Measurements from ENCODE around the gene HPS4. TPM values are rescaled to one million over a fixed set of nuclear protein-coding genes. Genes with fewer than 3 reads are reported as not detected.
"Not testable (repeated sequence)": the region's sequence is repeated elsewhere in the genome, so short reads cannot be mapped to it uniquely, and the experiment has no call there.

HPS4 gene
- 28.3 and 29.5 TPM in 2 replicates for total RNA-seq

GRCh38 chr22:26483439-26484359, at the start of gene HPS4, which contains the start of gene SRRD:
TSS of gene HPS4 (minus strand) at chr22:26483783. CDS start at chr22:26481762, 2,021 bp downstream.
TSS of gene SRRD (plus strand) at chr22:26483877. CDS start at chr22:26483891, 14 bp downstream.
- FAIRE-seq (no peak), DNase-seq (ENCODE audit: low read depth) (peak; percentile 67)
- H3K36me3 ChIP-seq (ENCODE audit: control insufficient read depth, insufficient read depth, low read length) = peaks cover 7% of the 10 kb centered on the region

GRCh38 chr22:26529345-26529744, 45.8 kb upstream of the HPS4 start:
- Histone ChIP-seq H3K27me3 (ENCODE audit: control insufficient read depth, insufficient read depth, low read length) (no peaks in the 10 kb centered on the region), H3K36me3 (ENCODE audit: control insufficient read depth, insufficient read depth, low read length) (peaks cover 11% of the 10 kb centered on the region), H3K4me3 (ENCODE audit: low read depth, low read length) (no peak overlapping the region)
- FAIRE-seq = peak; percentile 93
- TF ChIP-seq CTCF (IDR thresholded peaks at IDR 0.05; ENCODE audit: insufficient read depth, low read length, severe bottlenecking) = no peak
- peak; percentile 79 for DNase-seq (ENCODE audit: low read depth)

More at GRCh38 chr22:26483439-26484359, at the start of gene HPS4, which contains the start of gene SRRD:
- Histone ChIP-seq H3K27me3 (ENCODE audit: control insufficient read depth, insufficient read depth, low read length) (no peaks in the 10 kb centered on the region), H3K4me3 (ENCODE audit: low read depth, low read length) (peak within 1 kb of the TSS; percentile 85)
- no peak for TF ChIP-seq CTCF (IDR thresholded peaks at IDR 0.05; ENCODE audit: insufficient read depth, low read length, severe bottlenecking)

- not testable (repeated sequence) for DNase-seq (ENCODE audit: low read depth); H3K4me3 ChIP-seq (ENCODE audit: low read depth, low read length); FAIRE-seq; H3K27me3 ChIP-seq (ENCODE audit: control insufficient read depth, insufficient read depth, low read length)
- H3K36me3 ChIP-seq (ENCODE audit: control insufficient read depth, insufficient read depth, low read length) = peaks cover 11% of the 10 kb centered on the region
Observed at GRCh38 chr22:26528518-26528917, 44.9 kb upstream of the HPS4 start.

GRCh38 chr22:26527574-26528465, 44.2 kb upstream of the HPS4 start:
- no peak for TF ChIP-seq CTCF (IDR thresholded peaks at IDR 0.05; ENCODE audit: insufficient read depth, low read length, severe bottlenecking)
- no peaks in the 10 kb centered on the region for H3K27me3 ChIP-seq (ENCODE audit: control insufficient read depth, insufficient read depth, low read length)
- FAIRE-seq = no peak
- H3K4me3 ChIP-seq (ENCODE audit: low read depth, low read length) = no peak overlapping the region
- DNase-seq (ENCODE audit: low read depth) = no peak
- peaks cover 11% of the 10 kb centered on the region for H3K36me3 ChIP-seq (ENCODE audit: control insufficient read depth, insufficient read depth, low read length)

- peaks cover 11% of the 10 kb centered on the region for H3K36me3 ChIP-seq (ENCODE audit: control insufficient read depth, insufficient read depth, low read length)
- no peak for DNase-seq (ENCODE audit: low read depth)
- FAIRE-seq = no peak
- no peak for TF ChIP-seq CTCF (IDR thresholded peaks at IDR 0.05; ENCODE audit: insufficient read depth, low read length, severe bottlenecking)
- H3K4me3 ChIP-seq (ENCODE audit: low read depth, low read length) = no peak overlapping the region
- H3K27me3 ChIP-seq (ENCODE audit: control insufficient read depth, insufficient read depth, low read length) = no peaks in the 10 kb centered on the region
Observed at GRCh38 chr22:26527167-26527566, 43.6 kb upstream of the HPS4 start.

Data from bronchial epithelial cell (primary cell).